Measurements from ENCODE around the gene TEKTIP1.

- TF ChIP-seq ELF4 (IDR thresholded peaks at IDR 0.05) (no peak), SUZ12 (IDR thresholded peaks at IDR 0.05) (no peak), FOXM1 (IDR thresholded peaks at IDR 0.05; ENCODE audit: borderline replicate concordance) (no peak), L3MBTL2 (conservative IDR thresholded peaks at IDR 0.05) (no peak), HDGF (IDR thresholded peaks at IDR 0.05; ENCODE audit: borderline replicate concordance) (no peak), NFRKB (IDR thresholded peaks at IDR 0.05) (no peak)
- TF ChIP-seq, protein P1, sequence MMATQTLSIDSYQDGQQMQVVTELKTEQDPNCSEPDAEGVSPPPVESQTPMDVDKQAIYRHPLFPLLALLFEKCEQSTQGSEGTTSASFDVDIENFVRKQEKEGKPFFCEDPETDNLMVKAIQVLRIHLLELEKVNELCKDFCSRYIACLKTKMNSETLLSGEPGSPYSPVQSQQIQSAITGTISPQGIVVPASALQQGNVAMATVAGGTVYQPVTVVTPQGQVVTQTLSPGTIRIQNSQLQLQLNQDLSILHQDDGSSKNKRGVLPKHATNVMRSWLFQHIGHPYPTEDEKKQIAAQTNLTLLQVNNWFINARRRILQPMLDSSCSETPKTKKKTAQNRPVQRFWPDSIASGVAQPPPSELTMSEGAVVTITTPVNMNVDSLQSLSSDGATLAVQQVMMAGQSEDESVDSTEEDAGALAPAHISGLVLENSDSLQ (IDR thresholded peaks at IDR 0.05) = no peak
Measured at GRCh38 chr19:3510727-3511126, 28.2 kb upstream of the TEKTIP1 start.

Data from HEK293T (cell line).